Neuronal stem cell (in vitro differentiated cells): ENCODE data around the gene ADAMTSL1.

Experiments used
- DNase-seq: peaks from one replicate; pipeline ENCODE4 v3.0.0-alpha.2; 2013; ENCODE audit warnings: low spot score
- H2AFZ ChIP-seq: one replicate; pipeline ENCODE4 v1.6.1; 2013; ENCODE audit warnings: mild to moderate bottlenecking, low read length, inconsistent platforms
- H2AK5ac ChIP-seq: 2 replicates; pipeline ENCODE4 v1.6.1; 2013; ENCODE audit warnings: low read depth, mild to moderate bottlenecking, inconsistent platforms, low read length, moderate library complexity, mixed read lengths
- H2BK120ac ChIP-seq: 2 replicates; pipeline ENCODE4 v1.6.1; 2013; ENCODE audit warnings: low read depth, mild to moderate bottlenecking, inconsistent platforms, low read length, moderate library complexity, mixed read lengths
- H2BK12ac ChIP-seq: one replicate; pipeline ENCODE4 v1.6.1; 2013; ENCODE audit warnings: low read length, inconsistent platforms
- H2BK15ac ChIP-seq: 2 replicates; pipeline ENCODE4 v1.6.1; 2013; ENCODE audit warnings: mild to moderate bottlenecking, low read length, inconsistent platforms, mixed read lengths
- H2BK5ac ChIP-seq: one replicate; pipeline ENCODE4 v1.6.1; 2013; ENCODE audit warnings: inconsistent platforms, mild to moderate bottlenecking, low read length, moderate library complexity
- H3K14ac ChIP-seq: one replicate; pipeline ENCODE4 v1.6.1; 2013; ENCODE audit warnings: low read length, inconsistent platforms
- H3K18ac ChIP-seq: 2 replicates; pipeline ENCODE4 v1.6.1; 2013; ENCODE audit warnings: low read length, inconsistent platforms
- H3K23ac ChIP-seq: 2 replicates; pipeline ENCODE4 v1.6.1; 2013; ENCODE audit warnings: low read depth, mild to moderate bottlenecking, mixed read lengths, low read length, inconsistent platforms; ENCODE audit not compliant: poor library complexity
- H3K27ac ChIP-seq: replicated peaks from 3 replicates; pipeline ENCODE4 v1.5.1; 2013; ENCODE audit warnings: low read length, inconsistent platforms
- H3K27me3 ChIP-seq, 3 experiments: 2 replicates each; pipeline ENCODE4 v1.6.1; 2013; ENCODE audit warnings: low read length in 3 of 3, mild to moderate bottlenecking in 2 of 3, inconsistent platforms in 1 of 3, low read depth in 1 of 3, mixed read lengths in 1 of 3, moderate library complexity in 1 of 3; ENCODE audit not compliant: control insufficient read depth in 3 of 3, insufficient read depth in 3 of 3
- H3K36me3 ChIP-seq, 2 donors: replicated peaks in 1 of 2; 2 replicates each; pipeline ENCODE4 v1.6.1; 2013; ENCODE audit warnings: low read length in 2 of 2; ENCODE audit not compliant: control insufficient read depth in 2 of 2, insufficient read depth in 2 of 2
- H3K4ac ChIP-seq: 2 replicates; pipeline ENCODE4 v1.6.1; 2013; ENCODE audit warnings: inconsistent platforms, mild to moderate bottlenecking, low read length, moderate library complexity
- H3K4me1 ChIP-seq, 2 donors: 1 replicate in 1 of 2; 2 replicates in 1 of 2; pipeline ENCODE4 v1.6.1; 2013; ENCODE audit warnings: low read length in 2 of 2, low read depth in 1 of 2; ENCODE audit not compliant: control insufficient read depth in 2 of 2, insufficient read depth in 1 of 2
- H3K4me2 ChIP-seq: one replicate; pipeline ENCODE4 v1.6.1; 2013; ENCODE audit warnings: mild to moderate bottlenecking, low read length, inconsistent platforms; ENCODE audit not compliant: insufficient read depth, poor library complexity, severe bottlenecking
- H3K4me3 ChIP-seq, 2 donors: 2 replicates each; pipeline ENCODE4 v1.5.1; 2013; ENCODE audit warnings: low read length in 2 of 2, mild to moderate bottlenecking in 2 of 2, inconsistent platforms in 1 of 2, moderate library complexity in 1 of 2
- H3K79me1 ChIP-seq: one replicate; pipeline ENCODE4 v1.6.1; 2013; ENCODE audit warnings: low read depth, mild to moderate bottlenecking, inconsistent platforms, low read length, moderate library complexity
- H3K9ac ChIP-seq: one replicate; pipeline ENCODE4 v1.6.1; 2013; ENCODE audit warnings: mild to moderate bottlenecking, low read depth, low read length, inconsistent platforms; ENCODE audit not compliant: poor library complexity
- H3K9me3 ChIP-seq, 2 donors: replicated peaks in 1 of 2; 2 replicates each; pipeline versions ENCODE3 to v1.6.1; 2013; ENCODE audit warnings: low read length in 2 of 2, mild to moderate bottlenecking in 2 of 2, inconsistent platforms in 1 of 2, low read depth in 1 of 2, mixed read lengths in 1 of 2, moderate library complexity in 1 of 2; ENCODE audit not compliant: control insufficient read depth in 2 of 2, insufficient read depth in 1 of 2
- H4K8ac ChIP-seq: one replicate; pipeline ENCODE4 v1.6.1; 2013; ENCODE audit warnings: low read depth, mild to moderate bottlenecking, inconsistent platforms, low read length, moderate library complexity
- H4K91ac ChIP-seq: one replicate; pipeline ENCODE4 v1.6.1; 2013; ENCODE audit warnings: low read length, low read depth, mild to moderate bottlenecking, inconsistent platforms; ENCODE audit not compliant: poor library complexity
- WGBS, 2 donors: extraction: QIAGEN DNeasy Blood & Tissue Kit; methylation state at CpG; one replicate each; pipeline ENCODE4 v1.1.7; 2013; ENCODE audit warnings: missing lambda C conversion rate in 2 of 2, mixed read lengths in 1 of 2; ENCODE audit not compliant: insufficient read length in 2 of 2, insufficient replicate concordance in 1 of 2; ENCODE audit errors: extremely low coverage in 2 of 2; 5-methylcytosine and 5-hydroxymethylcytosine counted together

The ADAMTSL1 gene

DNA sequence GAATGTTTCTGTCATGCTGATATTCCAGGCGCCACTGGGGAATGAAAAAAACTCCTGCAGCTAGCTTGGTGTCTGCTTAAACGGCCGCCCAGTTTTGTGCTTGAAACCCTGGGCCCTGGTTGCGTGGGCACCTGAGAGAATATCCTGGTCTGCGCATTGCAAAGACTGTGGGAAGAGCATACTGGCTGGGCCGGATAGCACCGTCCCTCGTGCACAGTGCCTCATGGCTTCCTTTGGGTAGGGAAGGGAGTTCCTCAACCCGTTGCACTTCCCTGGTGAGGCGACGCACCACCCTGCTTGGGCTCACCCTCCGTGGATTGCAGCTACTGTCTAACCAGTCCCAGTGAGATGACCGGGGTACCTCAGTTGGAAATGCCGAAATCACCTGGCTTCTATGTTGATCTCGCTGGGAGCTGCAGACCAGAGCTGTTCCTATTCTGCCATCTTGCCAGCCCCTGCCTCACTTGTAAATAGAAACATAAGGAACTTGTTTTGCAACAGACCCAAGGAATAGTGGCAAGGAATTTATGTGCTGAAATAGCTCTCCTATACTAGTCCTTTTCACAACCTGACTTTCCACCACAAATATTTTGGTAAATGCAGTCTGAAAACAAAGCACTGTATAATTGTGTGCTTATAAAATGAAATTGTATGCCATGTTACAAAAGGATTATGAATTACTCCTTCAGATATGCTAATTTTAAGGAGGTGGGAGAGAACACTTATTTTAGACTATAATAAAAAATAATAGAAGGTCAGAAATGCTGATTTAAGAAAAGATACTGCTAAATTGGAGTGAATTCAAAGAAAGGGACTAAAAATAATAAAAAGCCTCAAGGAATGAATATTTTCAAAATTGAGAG lies 90.3 kb downstream of the ADAMTSL1 start:
- Histone ChIP-seq H2BK120ac (no peak overlapping the region), H2BK15ac (peak overlapping the region; percentile 67), H3K14ac (peak overlapping the region; percentile 71), H3K27ac (no peak overlapping the region), H3K4me3 (no peak overlapping the region), H3K27me3 (no peaks in the 10 kb centered on the region), H3K18ac (peak overlapping the region; percentile 64), H2AFZ (no peak overlapping the region), H3K79me1 (no peaks in the 10 kb centered on the region), H2BK5ac (no peak overlapping the region), H2BK12ac (peak overlapping the region; percentile 41), H4K8ac (peak overlapping the region; percentile 82), H3K4ac (no peak overlapping the region), H4K91ac (no peak overlapping the region), H3K9ac (no peak overlapping the region), H3K23ac (no peak overlapping the region), H3K9me3 (no peaks in the 10 kb centered on the region), H3K4me1 (no peaks in the 10 kb centered on the region), H3K4me2 (no peak overlapping the region), H2AK5ac (peak overlapping the region; percentile 75), H3K36me3 (no peaks in the 10 kb centered on the region)
- DNase-seq: no peak
- WGBS, 2 donors: no CpG with 5 or more reads among the region's 15 CpGs

DNA sequence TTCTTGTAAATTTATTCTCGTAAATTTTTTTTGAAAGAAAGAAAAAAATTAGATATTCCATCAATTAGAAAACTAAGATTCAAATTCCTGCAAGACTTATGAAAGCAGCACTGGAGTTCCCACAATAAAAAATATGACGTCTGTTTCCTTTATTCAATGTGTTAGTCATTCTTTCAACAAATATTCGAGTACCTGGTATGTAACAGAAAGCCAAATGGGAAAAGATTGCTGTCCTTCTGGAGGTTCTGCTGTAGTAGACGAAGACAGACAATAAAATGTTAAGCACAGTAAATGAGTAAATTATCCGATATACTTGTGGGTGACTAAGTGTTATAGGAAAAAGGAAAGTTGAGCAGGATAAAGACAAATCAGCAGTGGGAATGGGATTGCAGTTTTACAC lies 92.2 kb downstream of the ADAMTSL1 start:
- WGBS, 2 donors: no CpG with 5 or more reads among the region's 5 CpGs
- Histone ChIP-seq H3K4ac (no peak overlapping the region), H3K4me2 (no peak overlapping the region), H3K23ac (no peak overlapping the region), H3K14ac (no peak overlapping the region), H3K79me1 (no peaks in the 10 kb centered on the region), H3K18ac (no peak overlapping the region), H2AK5ac (no peak overlapping the region), H3K4me3 (no peak overlapping the region), H3K9ac (no peak overlapping the region), H4K8ac (no peak overlapping the region), H3K9me3 (no peaks in the 10 kb centered on the region), H3K36me3 (no peaks in the 10 kb centered on the region), H2BK12ac (no peak overlapping the region), H2BK5ac (no peak overlapping the region), H4K91ac (no peak overlapping the region), H3K27me3 (no peaks in the 10 kb centered on the region), H3K4me1 (no peaks in the 10 kb centered on the region), H2BK120ac (no peak overlapping the region), H2BK15ac (no peak overlapping the region), H2AFZ (no peak overlapping the region), H3K27ac (no peak overlapping the region)
- no peak for DNase-seq

DNA sequence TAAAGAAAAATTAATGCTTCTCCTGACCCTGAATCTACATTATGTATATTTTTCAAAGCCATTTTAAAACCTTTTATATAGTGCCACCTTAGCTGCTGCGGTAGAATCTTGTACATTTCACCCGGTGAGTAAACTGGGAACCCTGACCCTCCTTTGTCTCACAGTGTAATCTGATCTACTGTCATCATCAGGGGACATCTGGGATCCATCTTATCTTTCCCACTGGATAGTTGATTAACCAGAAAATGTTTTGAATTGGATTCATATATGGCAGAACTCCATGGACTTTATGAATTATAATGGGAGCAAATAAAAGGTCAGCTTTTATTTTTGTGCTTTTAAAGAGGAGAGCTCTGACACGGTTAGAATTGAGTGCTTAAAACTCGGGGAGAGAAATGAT lies 95.0 kb downstream of the ADAMTSL1 start:
- Histone ChIP-seq H3K36me3 (no peaks in the 10 kb centered on the region), H3K4me3 (no peak overlapping the region), H2AFZ (no peak overlapping the region), H2BK120ac (no peak overlapping the region), H3K18ac (no peak overlapping the region), H2BK12ac (no peak overlapping the region), H3K9me3 (no peaks in the 10 kb centered on the region), H2BK5ac (no peak overlapping the region), H3K14ac (no peak overlapping the region), H3K79me1 (no peaks in the 10 kb centered on the region), H3K9ac (no peak overlapping the region), H3K4me2 (no peak overlapping the region), H3K27ac (no peak overlapping the region), H3K4me1 (no peaks in the 10 kb centered on the region), H3K23ac (no peak overlapping the region), H3K27me3 (no peaks in the 10 kb centered on the region), H2AK5ac (no peak overlapping the region), H4K8ac (no peak overlapping the region), H3K4ac (no peak overlapping the region), H2BK15ac (no peak overlapping the region), H4K91ac (no peak overlapping the region)
- no peak for DNase-seq
- no CpG with 5 or more reads among the region's 4 CpGs for WGBS, 2 donors

DNA sequence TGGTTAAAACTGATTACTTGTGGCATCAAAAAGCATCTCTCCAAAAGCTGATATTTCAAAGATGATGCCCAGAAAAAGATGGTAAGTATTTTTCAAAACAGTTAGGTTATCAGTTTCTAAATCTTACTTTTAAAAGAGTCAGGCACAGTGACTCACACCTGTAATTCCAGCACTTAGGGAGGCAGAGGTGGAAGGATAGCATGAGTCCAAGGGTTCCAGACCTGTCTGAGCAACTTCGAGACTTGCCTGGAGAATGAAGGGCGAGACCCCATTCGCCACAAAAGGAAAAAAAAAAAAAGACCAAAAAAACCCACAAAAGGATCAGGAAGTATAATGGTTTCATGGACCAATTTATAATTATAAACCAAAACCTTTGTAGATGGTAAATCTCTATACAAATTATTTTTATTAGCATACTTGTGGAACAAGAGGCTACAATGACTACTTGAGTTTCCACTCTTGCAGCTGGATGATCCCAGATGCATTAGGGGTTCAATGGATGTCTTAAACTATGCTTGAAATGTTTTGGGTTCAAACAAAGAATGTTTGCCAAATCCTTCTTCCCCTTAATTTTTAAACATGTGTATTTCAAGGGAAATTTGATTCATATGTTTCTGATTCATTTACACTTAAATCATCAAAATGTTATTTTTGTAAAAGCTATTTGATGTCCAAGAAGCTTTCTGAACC lies 96.1 kb downstream of the ADAMTSL1 start:
- WGBS, 2 donors: no CpG with 5 or more reads among the region's 3 CpGs
- H3K14ac ChIP-seq: no peak overlapping the region
- no peak overlapping the region for H2BK15ac ChIP-seq
- no peaks in the 10 kb centered on the region for H3K36me3 ChIP-seq
- H2AFZ ChIP-seq: no peak overlapping the region
- H3K23ac ChIP-seq: no peak overlapping the region
- H3K18ac ChIP-seq: no peak overlapping the region
- H2BK12ac ChIP-seq: no peak overlapping the region
- H3K4me1 ChIP-seq: no peaks in the 10 kb centered on the region
- H4K8ac ChIP-seq: no peak overlapping the region
- H2BK5ac ChIP-seq: no peak overlapping the region
- no peaks in the 10 kb centered on the region for H3K9me3 ChIP-seq
- H3K27ac ChIP-seq: no peak overlapping the region
- no peaks in the 10 kb centered on the region for H3K27me3 ChIP-seq
- H3K4me3 ChIP-seq: no peak overlapping the region
- no peak for DNase-seq
- H3K9ac ChIP-seq: no peak overlapping the region
- no peak overlapping the region for H2BK120ac ChIP-seq
- H3K4me2 ChIP-seq: no peak overlapping the region
- H3K4ac ChIP-seq: no peak overlapping the region
- no peak overlapping the region for H2AK5ac ChIP-seq
- H4K91ac ChIP-seq: no peak overlapping the region
- H3K79me1 ChIP-seq: no peaks in the 10 kb centered on the region
